Panc1 (cell line): ENCODE data around the gene RNU7-1. TPM values are rescaled to one million over a fixed set of nuclear protein-coding genes. Genes with fewer than 3 reads are reported as not detected.

Experiments used
- ATAC-seq: fragments of 200-7000 bp; cut with Tn5 transposase; 2 replicates; pipeline ENCODE4 v1.9.1; 2020; ENCODE audit warnings: mild to moderate bottlenecking, moderate library complexity
- BruUV-seq: library from RNA; stranded (reverse); fragments of 400-500 nt; replicated peaks from 2 replicates; lab custom pipeline; 2021; lab: Mats Ljungman, UMichigan
- CTCF ChIA-PET: fragments of 300-600 bp; sonication (Branson Sonifier 250); formaldehyde crosslinking; loops from one replicate; lab custom pipeline; 2022; ENCODE audit warnings: antibody characterized with exemption; lab: Charles Lee
- POLR2A ChIA-PET: fragments of 300-600 bp; sonication (Branson Sonifier 250); formaldehyde crosslinking; loops from one replicate; lab custom pipeline; 2022; ENCODE audit warnings: antibody characterized with exemption; lab: Charles Lee
- DNase-seq: peaks from one replicate; pipeline ENCODE4 v3.0.0-alpha.2; 2010; ENCODE audit warnings: low read depth, low spot score
- H3K27ac ChIP-seq: 2 replicates; pipeline ENCODE4 v1.5.1; 2011; ENCODE audit warnings: mild to moderate bottlenecking, low read length, inconsistent platforms
- H3K27me3 ChIP-seq: fragments of 200-500 bp; sonication (Bioruptor generic); 2 replicates; pipeline ENCODE4 v1.6.0; 2014; ENCODE audit warnings: low read length, inconsistent platforms; ENCODE audit not compliant: control insufficient read depth, insufficient read depth
- H3K36me3 ChIP-seq: fragments of 200-500 bp; sonication (Bioruptor generic); 2 replicates; pipeline ENCODE4 v1.5.1; 2014; ENCODE audit warnings: inconsistent platforms, mild to moderate bottlenecking, low read length, moderate library complexity; ENCODE audit not compliant: control insufficient read depth, insufficient read depth
- H3K4me1 ChIP-seq: 2 replicates; pipeline ENCODE4 v1.5.1; 2011; ENCODE audit warnings: inconsistent platforms, mild to moderate bottlenecking, low read length, moderate library complexity; ENCODE audit not compliant: control insufficient read depth, insufficient read depth
- H3K4me3 ChIP-seq, 2 experiments: 2 replicates each; pipeline ENCODE4 v1.5.1; 2011 to 2012; ENCODE audit warnings: low read depth in 2 of 2, low read length in 2 of 2, mild to moderate bottlenecking in 2 of 2, inconsistent platforms in 1 of 2, moderate library complexity in 1 of 2
- H3K9me3 ChIP-seq: fragments of 200-500 bp; sonication (Bioruptor generic); 2 replicates; pipeline ENCODE4 v1.5.1; 2014; ENCODE audit warnings: low read depth, mild to moderate bottlenecking, inconsistent platforms, low read length, moderate library complexity; ENCODE audit not compliant: control insufficient read depth, insufficient read depth
- CTCF ChIP-seq: fragments of 450-650 bp; IDR thresholded peaks from 2 replicates; pipeline ENCODE4 v1.5.1; 2017; ENCODE audit warnings: mild to moderate bottlenecking
- POLR2AphosphoS5 ChIP-seq: IDR thresholded peaks from 2 replicates; pipeline ENCODE4 v1.6.1; 2012; ENCODE audit warnings: mild to moderate bottlenecking, low read depth, low read length, moderate library complexity
- SIN3A ChIP-seq: IDR thresholded peaks from 2 replicates; pipeline ENCODE4 v1.6.1; 2012; ENCODE audit warnings: low read depth, mild to moderate bottlenecking, low read length, moderate library complexity, borderline replicate concordance; ENCODE audit not compliant: insufficient read depth
- TCF7L2 ChIP-seq: IDR thresholded peaks from 2 replicates; pipeline ENCODE4 v1.6.1; 2011; ENCODE audit warnings: mild to moderate bottlenecking, low read depth, low read length, inconsistent platforms
- in situ Hi-C: cut with HindIII; loops from 2 replicates; pipeline ENCODE4 v1.10.0; 2016; ENCODE audit warnings: low sequenced_read_pairs, low pct_unique_long_range_greater_than_20kb
- intact Hi-C: fragments of 100-400 bp; cut with micrococcal nuclease; formaldehyde crosslinking; loops from one replicate; pipeline ENCODE4 v1.10.0; 2022; ENCODE audit not compliant: unreplicated experiment
- total RNA-seq: library from RNA; stranded (reverse); gene quantifications from one replicate; pipeline ENCODE4 v1.2.1, GENCODE V29; 2021; ENCODE audit not compliant: unreplicated experiment
- TF ChIP-seq, protein P1 (sequence below), 2 experiments: IDR thresholded peaks; 2 replicates each; pipeline ENCODE4 v1.6.1; 2011 to 2012; ENCODE audit warnings: low read depth in 2 of 2, control low read depth in 1 of 2, low read length in 1 of 2, mild to moderate bottlenecking in 1 of 2, moderate library complexity in 1 of 2; ENCODE audit not compliant: insufficient read depth in 1 of 2

RNU7-1 gene
- total RNA-seq, 1 experiment from 2014 or later = not detected

GRCh38 chr12:6903722-6904121, 39.9 kb upstream of the RNU7-1 start:
- intact Hi-C loops = no loop called here
- H3K36me3 ChIP-seq = no peaks in the 10 kb centered on the region
- ChIA-PET CTCF (no interaction called here), POLR2A (no interaction called here)
- no peaks in the 10 kb centered on the region for H3K9me3 ChIP-seq
- H3K27me3 ChIP-seq = no peaks in the 10 kb centered on the region
- no peak overlapping the region for H3K27ac ChIP-seq
- in situ Hi-C loops = no loop called here
- no peak overlapping the region for H3K4me3 ChIP-seq
- DNase-seq (no peak), ATAC-seq (no peak)
- TF ChIP-seq CTCF = no peak
- no peaks in the 10 kb centered on the region; the same call in 1 of the 2 replicates for H3K4me1 ChIP-seq
- no TSS peak for BruUV-seq

DNA sequence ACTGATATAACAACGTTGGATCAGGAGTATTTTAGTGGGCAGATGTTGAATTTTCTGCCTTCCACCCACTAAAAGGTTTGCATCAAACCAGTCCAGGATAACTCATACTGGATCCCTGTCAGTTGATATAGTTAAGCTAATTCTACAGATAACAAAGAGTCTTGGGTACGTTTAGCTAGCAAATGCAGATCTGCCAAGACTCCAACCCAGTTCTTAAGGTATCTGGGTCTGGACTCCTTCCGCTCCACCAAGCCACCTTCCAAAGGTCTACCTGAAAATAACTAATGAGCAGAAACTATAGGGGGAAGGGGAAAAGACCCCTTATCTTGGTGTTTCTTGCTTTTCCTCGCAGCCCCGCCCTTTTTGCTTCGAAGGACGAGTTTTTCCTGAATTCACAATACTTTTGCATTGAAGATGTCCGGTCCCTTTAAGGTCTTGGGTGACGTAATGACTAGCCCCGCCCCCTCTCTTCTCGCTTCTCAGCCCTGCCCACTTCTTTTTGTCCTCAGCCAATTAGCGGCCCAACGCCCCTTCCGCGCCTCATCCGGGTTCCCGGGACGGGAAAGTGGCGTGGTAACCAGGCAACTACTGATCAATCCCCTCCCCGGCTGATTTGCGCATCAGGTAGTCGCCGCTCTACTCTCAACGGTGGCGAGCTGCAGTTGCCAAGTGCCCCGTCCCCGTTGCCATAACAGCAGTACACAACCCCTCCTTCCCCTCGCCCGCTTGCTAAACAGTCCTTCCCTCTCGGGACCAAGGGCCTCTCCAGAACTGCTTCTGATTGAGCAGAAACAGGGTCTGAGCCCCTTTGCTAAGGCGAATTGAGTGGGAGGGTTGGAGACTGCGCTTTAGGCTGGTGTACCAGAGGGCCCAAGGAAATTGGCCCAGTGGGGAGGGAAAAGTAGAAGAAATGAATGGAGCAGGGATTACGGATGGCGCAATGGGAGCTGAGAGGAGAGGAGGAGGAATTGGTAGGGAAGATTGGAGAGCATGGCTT, 39.0 kb upstream of the RNU7-1 start, which contains the start of gene LRRC23:
Gene LRRC23, plus strand, starts transcription at position 543 of the 997 bp plus-strand sequence. CDS start 812 bp downstream, outside the sequence.
- DNase-seq = peak; percentile 76
- POLR2A ChIA-PET = interaction anchor here (0.5 to 0.7 kb wide), 3 partner anchors 9 to 371 kb away, joined by 3 to 11 read pairs (median 9); partner anchors contain the start of genes GAPDH and TPI1
- Histone ChIP-seq H3K9me3 (no peaks in the 10 kb centered on the region), H3K27ac (peak within 1 kb of the TSS; percentile 91), H3K36me3 (no peaks in the 10 kb centered on the region), H3K4me3 (peak within 1 kb of the TSS; percentile 79 to 89), H3K27me3 (no peaks in the 10 kb centered on the region), H3K4me1 (no peaks in the 10 kb centered on the region; the same call in 1 of the 2 replicates)
- intact Hi-C loops = no loop called here
- BruUV-seq = no TSS peak
- CTCF ChIA-PET = no interaction called here
- ATAC-seq = peak; percentile 98
- in situ Hi-C loops = no loop called here
- TF ChIP-seq SIN3A (0 out of 2 replicates have a peak, but pooled peaks have one; percentile 74), CTCF (no peak)

GRCh38 chr12:6905414-6906040, 38.1 kb upstream of the RNU7-1 start:
- no peak for TF ChIP-seq TCF7L2
- TF ChIP-seq POLR2AphosphoS5 = no peak
- no peak for TF ChIP-seq SIN3A
- TF ChIP-seq, protein P1, sequence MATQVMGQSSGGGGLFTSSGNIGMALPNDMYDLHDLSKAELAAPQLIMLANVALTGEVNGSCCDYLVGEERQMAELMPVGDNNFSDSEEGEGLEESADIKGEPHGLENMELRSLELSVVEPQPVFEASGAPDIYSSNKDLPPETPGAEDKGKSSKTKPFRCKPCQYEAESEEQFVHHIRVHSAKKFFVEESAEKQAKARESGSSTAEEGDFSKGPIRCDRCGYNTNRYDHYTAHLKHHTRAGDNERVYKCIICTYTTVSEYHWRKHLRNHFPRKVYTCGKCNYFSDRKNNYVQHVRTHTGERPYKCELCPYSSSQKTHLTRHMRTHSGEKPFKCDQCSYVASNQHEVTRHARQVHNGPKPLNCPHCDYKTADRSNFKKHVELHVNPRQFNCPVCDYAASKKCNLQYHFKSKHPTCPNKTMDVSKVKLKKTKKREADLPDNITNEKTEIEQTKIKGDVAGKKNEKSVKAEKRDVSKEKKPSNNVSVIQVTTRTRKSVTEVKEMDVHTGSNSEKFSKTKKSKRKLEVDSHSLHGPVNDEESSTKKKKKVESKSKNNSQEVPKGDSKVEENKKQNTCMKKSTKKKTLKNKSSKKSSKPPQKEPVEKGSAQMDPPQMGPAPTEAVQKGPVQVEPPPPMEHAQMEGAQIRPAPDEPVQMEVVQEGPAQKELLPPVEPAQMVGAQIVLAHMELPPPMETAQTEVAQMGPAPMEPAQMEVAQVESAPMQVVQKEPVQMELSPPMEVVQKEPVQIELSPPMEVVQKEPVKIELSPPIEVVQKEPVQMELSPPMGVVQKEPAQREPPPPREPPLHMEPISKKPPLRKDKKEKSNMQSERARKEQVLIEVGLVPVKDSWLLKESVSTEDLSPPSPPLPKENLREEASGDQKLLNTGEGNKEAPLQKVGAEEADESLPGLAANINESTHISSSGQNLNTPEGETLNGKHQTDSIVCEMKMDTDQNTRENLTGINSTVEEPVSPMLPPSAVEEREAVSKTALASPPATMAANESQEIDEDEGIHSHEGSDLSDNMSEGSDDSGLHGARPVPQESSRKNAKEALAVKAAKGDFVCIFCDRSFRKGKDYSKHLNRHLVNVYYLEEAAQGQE (IDR thresholded peaks at IDR 0.05; ENCODE audit: insufficient read depth in 1 of 2, low read depth in 2 of 2, low read length in 1 of 2) = no peak
- TF ChIP-seq CTCF = no peak
- Histone ChIP-seq H3K9me3 (no peaks in the 10 kb centered on the region), H3K4me1 (no peaks in the 10 kb centered on the region), H3K36me3 (no peaks in the 10 kb centered on the region), H3K27me3 (no peaks in the 10 kb centered on the region), H3K27ac (peak overlapping the region; percentile 91; the same call in 1 of the 2 replicates), H3K4me3 (peak overlapping the region; percentile 79 to 89)
- CTCF ChIA-PET = no interaction called here
- intact Hi-C loops (no loop called here), in situ Hi-C loops (no loop called here)
- POLR2A ChIA-PET = interaction anchor here (0.5 to 0.7 kb wide), 3 partner anchors 9 to 372 kb away, joined by 3 to 11 read pairs (median 9); partner anchors contain the start of genes GAPDH and TPI1
- no peak for DNase-seq
- ATAC-seq = no peak
- BruUV-seq = no TSS peak
